HG02571 (cell line): ENCODE results near the gene ITPRID1.

Experiments used
- ATAC-seq: cut with Tn5 transposase; IDR thresholded peaks from one replicate; pipeline ENCODE4 v1.9.1; 2021; ENCODE audit warnings: mild to moderate bottlenecking, moderate library complexity; ENCODE audit not compliant: unreplicated experiment

Gene ITPRID1

GRCh38 chr7:31692871-31693270 is 179.0 kb downstream of the ITPRID1 start:
- no peak for ATAC-seq

- ATAC-seq: no peak
These were observed 182.1 kb downstream of the ITPRID1 start for GRCh38 chr7:31695859-31696614.

DNA sequence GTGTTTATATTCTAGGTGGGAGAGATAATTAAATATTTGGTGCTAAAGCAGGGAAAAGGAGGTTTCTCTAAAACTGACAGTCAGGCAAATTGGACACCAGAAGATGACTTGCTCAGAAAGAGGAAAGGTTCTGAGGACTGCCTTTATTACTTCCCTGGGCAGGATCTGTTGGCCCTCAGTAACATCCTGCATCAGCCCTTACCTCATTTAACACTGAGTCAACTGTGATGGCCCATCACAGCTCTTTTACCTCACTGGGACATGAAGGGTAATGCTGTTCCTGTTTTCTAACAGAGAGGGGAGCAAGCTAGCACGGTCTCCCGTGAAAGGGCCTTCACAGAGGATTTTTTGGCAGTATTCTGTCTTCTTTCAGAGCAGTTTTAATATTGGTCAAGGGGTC is 185.2 kb downstream of the ITPRID1 start:
- ATAC-seq: no peak

DNA sequence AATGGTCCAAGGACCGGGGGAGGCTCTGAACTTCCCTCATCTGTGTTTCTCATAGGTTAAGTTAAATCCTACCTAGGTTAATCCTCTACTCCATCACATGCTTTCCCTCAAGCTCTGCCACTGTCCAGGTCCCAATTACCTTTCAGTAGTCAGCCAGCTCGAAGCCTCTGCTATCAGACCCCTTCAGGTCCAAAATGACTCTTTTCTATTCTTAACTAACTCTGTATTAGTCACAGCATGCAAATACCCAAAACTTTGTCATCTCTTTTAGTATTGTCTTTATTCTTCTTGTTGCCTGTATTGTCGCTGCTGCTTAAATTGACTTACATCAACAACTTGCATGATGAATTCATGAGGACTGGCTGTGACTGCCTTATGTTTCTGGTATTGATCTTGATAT is 188.5 kb downstream of the ITPRID1 start:
- no peak for ATAC-seq

DNA sequence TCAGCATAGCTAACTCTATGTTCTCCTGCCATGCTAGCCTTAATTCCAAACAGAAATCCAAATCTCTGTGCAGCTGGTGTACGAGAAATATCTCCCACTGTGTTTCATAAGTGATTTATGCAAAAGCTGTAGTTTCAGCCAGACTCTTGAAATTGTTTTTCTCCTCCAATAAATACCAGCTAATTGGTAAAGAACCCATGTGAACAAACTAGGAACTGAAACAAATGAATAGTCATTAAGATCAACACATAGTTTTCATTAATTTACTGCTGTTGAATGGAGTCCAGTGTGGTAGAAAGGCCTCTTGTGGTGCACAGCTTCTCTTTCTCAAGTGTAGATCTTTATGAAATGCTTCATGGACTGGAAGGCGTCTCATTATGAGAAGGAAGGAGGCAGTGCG is 191.5 kb downstream of the ITPRID1 start:
- no peak for ATAC-seq

DNA sequence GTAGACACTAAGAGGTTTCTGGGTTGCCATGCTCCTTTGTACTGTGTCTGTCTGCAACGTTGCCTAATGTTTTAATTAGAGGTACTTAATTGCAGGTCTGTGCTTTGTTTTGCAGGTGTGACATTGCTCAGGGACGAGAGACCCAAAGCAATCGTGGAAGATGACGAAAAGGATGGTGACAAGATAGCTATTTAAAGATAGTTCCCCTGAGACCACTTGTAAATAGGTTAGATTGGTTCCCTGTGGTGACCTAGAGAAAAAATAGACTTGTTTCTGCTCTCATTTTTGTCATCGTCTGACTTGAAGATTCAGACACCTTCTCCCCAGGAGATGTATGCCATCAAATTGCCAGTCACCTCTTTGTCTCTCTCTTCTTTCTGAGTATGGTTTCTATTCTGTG is 193.2 kb downstream of the ITPRID1 start:
- no peak for ATAC-seq
